HepG2 (cell line): ENCODE measurements around the gene MTMR3. TPM values are rescaled to one million over a fixed set of nuclear protein-coding genes. Genes with fewer than 3 reads are reported as not detected.
A peak's percentile ranks its signal among the peaks of the same experiment; 100 is the strongest.

Source experiments
- AKAP8 ChIP-seq: sonication (generic); formaldehyde crosslinking; IDR thresholded peaks from 2 replicates; pipeline ENCODE4 v1.5.1; 2020; ENCODE audit warnings: mild to moderate bottlenecking, missing genetic modification reagents
- BRF2 ChIP-seq: sonication (generic); formaldehyde crosslinking; IDR thresholded peaks from 2 replicates; pipeline ENCODE4 v1.8.1; 2022; ENCODE audit warnings: mild to moderate bottlenecking, missing genetic modification reagents
- DMAP1 ChIP-seq: IDR thresholded peaks from 2 replicates; pipeline ENCODE4 v1.6.1; 2016
- HNRNPK ChIP-seq: fragments of 200-400 bp; formaldehyde crosslinking; IDR thresholded peaks from 2 replicates; pipeline ENCODE4 v1.6.1; 2018; ENCODE audit warnings: low read length, low read depth, moderate library complexity, mild to moderate bottlenecking; ENCODE audit not compliant: poor library complexity, severe bottlenecking
- KLF16 ChIP-seq, 2 experiments: sonication (generic) in 1 of 2; formaldehyde crosslinking in 1 of 2; IDR thresholded peaks; 2 replicates each; pipeline versions ENCODE4 v1.6.1 to v1.8.0; 2016 to 2023; ENCODE audit warnings: missing genetic modification reagents in 2 of 2, missing compliant biosample characterization in 1 of 2
- MAX ChIP-seq: IDR thresholded peaks from 2 replicates; pipeline ENCODE4 v1.6.1; 2012; ENCODE audit warnings: inconsistent platforms
- NFAT5 ChIP-seq: sonication (generic); formaldehyde crosslinking; IDR thresholded peaks from 2 replicates; pipeline ENCODE4 v1.4.0; 2020; ENCODE audit warnings: missing genetic modification reagents
- PLSCR1 ChIP-seq: sonication (generic); formaldehyde crosslinking; IDR thresholded peaks from 2 replicates; pipeline ENCODE4 v1.5.0; 2020; ENCODE audit warnings: missing genetic modification reagents, mild to moderate bottlenecking, borderline replicate concordance
- SIN3B ChIP-seq: fragments of 150-350 bp; IDR thresholded peaks from 2 replicates; pipeline ENCODE4 v1.6.1; 2014; ENCODE audit warnings: low read length
- SNAPC5 ChIP-seq: sonication (generic); formaldehyde crosslinking; IDR thresholded peaks from 2 replicates; pipeline ENCODE4 v1.8.1; 2023; ENCODE audit warnings: mild to moderate bottlenecking, missing genetic modification reagents, borderline replicate concordance
- TCF7L2 ChIP-seq: IDR thresholded peaks from 2 replicates; pipeline ENCODE4 v1.6.1; 2011; ENCODE audit warnings: mild to moderate bottlenecking, low read depth, low read length, moderate library complexity
- ZBTB26 ChIP-seq: IDR thresholded peaks from 2 replicates; pipeline ENCODE4 v1.6.1; 2016; ENCODE audit warnings: missing compliant biosample characterization, missing genetic modification reagents, borderline replicate concordance
- ZBTB39 ChIP-seq: sonication (generic); formaldehyde crosslinking; IDR thresholded peaks from 2 replicates; pipeline ENCODE4 v1.5.0; 2020; ENCODE audit warnings: missing genetic modification reagents
- ZMYM4 ChIP-seq: sonication (generic); formaldehyde crosslinking; IDR thresholded peaks from 2 replicates; pipeline ENCODE4 v1.8.1; 2023; ENCODE audit warnings: mild to moderate bottlenecking, missing genetic modification reagents
- ZNF512 ChIP-seq: sonication (generic); formaldehyde crosslinking; IDR thresholded peaks from 2 replicates; pipeline ENCODE4 v1.4.0; 2020; ENCODE audit warnings: mild to moderate bottlenecking, missing genetic modification reagents
- polyA plus RNA-seq, 8 experiments: library from polyadenylated mRNA; depleted of rRNA in 3 of 8; stranded (reverse) in 7 of 8; unstranded in 1 of 8; fragments of >200 nt; fragmentation: Illumina TruSeq in 4 of 8; extraction: Trizol in 4 of 8; gene quantifications; 2 replicates each; pipeline versions ENCODE4 v1.2.1 to v1.2.3, GENCODE V29; 2011 to 2016; ENCODE audit warnings: low read depth in 4 of 8, missing spikeins in 1 of 8, mixed read lengths in 1 of 8; ENCODE audit not compliant: insufficient read depth in 1 of 8
- total RNA-seq, 5 experiments: library from RNA; depleted of rRNA; stranded (reverse); fragments of >200 nt; fragmentation: Illumina TruSeq; extraction: Trizol; gene quantifications; 2 replicates each; pipeline ENCODE4 v1.2.3, GENCODE V29; 2016; ENCODE audit warnings: low read depth in 1 of 5

MTMR3 gene
- total and polyA plus RNA-seq, 2 of the 13 experiments (the other 11 are each of a cell fraction or from before 2014, with no cell fraction given) = 12.6 to 24.8 TPM

GRCh38 chr22:29883045-29883774 lies at the start of gene MTMR3 (continued):
- TF ChIP-seq ZNF512 (CRISPR knock-in tag) (no peak), NFAT5 (CRISPR knock-in tag) (no peak), KLF16 (CRISPR knock-in tag; IDR thresholded peaks at IDR 0.05) (peak in 1 of 2 experiments; percentile 51; a peak in 1 of 4 replicates), ZBTB39 (0 out of 2 replicates have a peak, but pooled peaks have one; percentile 55), AKAP8 (no peak), ZMYM4 (CRISPR knock-in tag) (peak; percentile 73; the same call in 1 of the 2 replicates), TCF7L2 (no peak), SIN3B (no peak), MAX (peak; percentile 35; the same call in 1 of the 2 replicates), DMAP1 (peak; percentile 51; the same call in 1 of the 2 replicates), HNRNPK (peak; percentile 58), PLSCR1 (CRISPR knock-in tag) (no peak), BRF2 (CRISPR knock-in tag) (no peak), SNAPC5 (CRISPR knock-in tag) (no peak), ZBTB26 (no peak; the same call in 1 of the 2 replicates)
